GM12873 (cell line): ENCODE results near the gene E4F1.

ENCODE experiments used
- TF ChIP-seq, protein P1 (sequence below): IDR thresholded peaks from 2 replicates; pipeline ENCODE4 v1.5.1; 2012; ENCODE audit warnings: low read depth, mild to moderate bottlenecking, moderate library complexity, low read length, control low read depth; ENCODE audit not compliant: insufficient read depth; ENCODE audit errors: missing control alignments

Gene E4F1

DNA sequence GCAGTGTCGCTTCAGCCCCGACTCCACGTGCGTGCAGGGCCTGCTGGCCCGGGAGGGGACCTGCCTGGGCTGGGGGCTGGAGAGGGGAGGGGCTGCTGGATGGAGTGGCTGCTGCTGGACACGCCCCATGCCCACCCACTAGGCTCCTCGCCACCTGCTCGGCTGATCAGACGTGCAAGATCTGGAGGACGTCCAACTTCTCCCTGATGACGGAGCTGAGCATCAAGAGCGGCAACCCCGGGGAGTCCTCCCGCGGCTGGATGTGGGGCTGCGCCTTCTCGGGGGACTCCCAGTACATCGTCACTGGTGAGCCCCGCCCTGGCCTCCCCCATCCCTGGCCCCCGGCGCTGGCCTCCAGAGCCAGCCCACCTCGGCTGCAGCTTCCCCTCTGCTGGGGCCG lies 15.1 kb upstream of the E4F1 start:
- TF ChIP-seq, protein P1, sequence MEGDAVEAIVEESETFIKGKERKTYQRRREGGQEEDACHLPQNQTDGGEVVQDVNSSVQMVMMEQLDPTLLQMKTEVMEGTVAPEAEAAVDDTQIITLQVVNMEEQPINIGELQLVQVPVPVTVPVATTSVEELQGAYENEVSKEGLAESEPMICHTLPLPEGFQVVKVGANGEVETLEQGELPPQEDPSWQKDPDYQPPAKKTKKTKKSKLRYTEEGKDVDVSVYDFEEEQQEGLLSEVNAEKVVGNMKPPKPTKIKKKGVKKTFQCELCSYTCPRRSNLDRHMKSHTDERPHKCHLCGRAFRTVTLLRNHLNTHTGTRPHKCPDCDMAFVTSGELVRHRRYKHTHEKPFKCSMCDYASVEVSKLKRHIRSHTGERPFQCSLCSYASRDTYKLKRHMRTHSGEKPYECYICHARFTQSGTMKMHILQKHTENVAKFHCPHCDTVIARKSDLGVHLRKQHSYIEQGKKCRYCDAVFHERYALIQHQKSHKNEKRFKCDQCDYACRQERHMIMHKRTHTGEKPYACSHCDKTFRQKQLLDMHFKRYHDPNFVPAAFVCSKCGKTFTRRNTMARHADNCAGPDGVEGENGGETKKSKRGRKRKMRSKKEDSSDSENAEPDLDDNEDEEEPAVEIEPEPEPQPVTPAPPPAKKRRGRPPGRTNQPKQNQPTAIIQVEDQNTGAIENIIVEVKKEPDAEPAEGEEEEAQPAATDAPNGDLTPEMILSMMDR = no peak

DNA sequence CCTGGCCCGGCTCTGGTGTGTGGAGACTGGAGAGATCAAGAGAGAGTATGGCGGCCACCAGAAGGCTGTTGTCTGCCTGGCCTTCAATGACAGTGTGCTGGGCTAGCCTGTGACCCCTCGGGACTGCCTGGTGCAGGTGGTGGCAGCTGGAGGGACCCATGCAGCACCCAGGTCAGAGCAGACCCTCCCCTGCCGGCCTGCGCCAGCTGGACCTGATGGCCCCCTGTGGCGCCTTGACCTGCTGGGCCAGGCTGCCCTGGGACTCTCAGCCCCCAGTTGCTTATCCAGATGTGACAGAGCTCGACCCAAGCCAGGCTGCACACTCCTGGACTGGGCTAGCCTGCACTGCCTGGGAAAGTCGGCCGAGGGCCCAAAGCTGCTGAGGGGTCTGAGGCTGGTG lies 14.6 kb upstream of the E4F1 start:
- TF ChIP-seq, protein P1 = no peak

- TF ChIP-seq, protein P1 = no peak
Measured at GRCh38 chr16:2209258-2210008, 14.0 kb upstream of the E4F1 start.

- TF ChIP-seq, protein P1 = no peak
Measured at GRCh38 chr16:2210009-2210332, 13.4 kb upstream of the E4F1 start.

GRCh38 chr16:2210386-2211365 lies 12.7 kb upstream of the E4F1 start, which contains the start of gene BRICD5:
Gene BRICD5 (minus strand): TSS chr16:2210863. CDS start chr16:2210833, 30 bp downstream.
- TF ChIP-seq, protein P1 = no peak

DNA sequence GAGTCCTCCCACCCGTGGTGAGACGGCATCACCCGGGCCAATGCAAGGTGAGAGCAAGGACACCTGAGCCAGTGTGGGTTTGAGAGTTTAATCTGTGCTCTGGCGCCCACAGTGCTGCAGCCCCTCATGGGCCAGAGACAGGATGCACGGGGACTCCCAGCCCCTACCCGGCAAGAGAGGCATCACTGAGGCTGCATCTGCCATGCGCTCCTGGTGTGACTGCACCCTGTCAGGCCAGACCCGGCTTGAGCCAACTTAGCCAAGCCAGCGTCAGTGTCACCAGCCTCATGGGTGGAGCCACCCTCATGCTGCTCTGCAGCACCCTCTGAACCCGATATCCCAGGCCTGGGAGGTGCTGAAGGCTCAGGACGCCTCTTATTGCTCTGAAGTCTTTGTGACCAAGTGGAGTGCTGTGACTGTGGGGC lies 11.5 kb upstream of the E4F1 start:
- TF ChIP-seq, protein P1 = no peak
